Measurements from ENCODE around the gene ADAMTSL1.
A peak's percentile ranks its signal among the peaks of the same experiment; 100 is the strongest.

ADAMTSL1 gene

GRCh38 chr9:18566121-18566520, 92.2 kb downstream of the ADAMTSL1 start:
- no peak for DNase-seq

DNA sequence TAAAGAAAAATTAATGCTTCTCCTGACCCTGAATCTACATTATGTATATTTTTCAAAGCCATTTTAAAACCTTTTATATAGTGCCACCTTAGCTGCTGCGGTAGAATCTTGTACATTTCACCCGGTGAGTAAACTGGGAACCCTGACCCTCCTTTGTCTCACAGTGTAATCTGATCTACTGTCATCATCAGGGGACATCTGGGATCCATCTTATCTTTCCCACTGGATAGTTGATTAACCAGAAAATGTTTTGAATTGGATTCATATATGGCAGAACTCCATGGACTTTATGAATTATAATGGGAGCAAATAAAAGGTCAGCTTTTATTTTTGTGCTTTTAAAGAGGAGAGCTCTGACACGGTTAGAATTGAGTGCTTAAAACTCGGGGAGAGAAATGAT, 95.0 kb downstream of the ADAMTSL1 start:
- DNase-seq: peak; percentile 84

DNA sequence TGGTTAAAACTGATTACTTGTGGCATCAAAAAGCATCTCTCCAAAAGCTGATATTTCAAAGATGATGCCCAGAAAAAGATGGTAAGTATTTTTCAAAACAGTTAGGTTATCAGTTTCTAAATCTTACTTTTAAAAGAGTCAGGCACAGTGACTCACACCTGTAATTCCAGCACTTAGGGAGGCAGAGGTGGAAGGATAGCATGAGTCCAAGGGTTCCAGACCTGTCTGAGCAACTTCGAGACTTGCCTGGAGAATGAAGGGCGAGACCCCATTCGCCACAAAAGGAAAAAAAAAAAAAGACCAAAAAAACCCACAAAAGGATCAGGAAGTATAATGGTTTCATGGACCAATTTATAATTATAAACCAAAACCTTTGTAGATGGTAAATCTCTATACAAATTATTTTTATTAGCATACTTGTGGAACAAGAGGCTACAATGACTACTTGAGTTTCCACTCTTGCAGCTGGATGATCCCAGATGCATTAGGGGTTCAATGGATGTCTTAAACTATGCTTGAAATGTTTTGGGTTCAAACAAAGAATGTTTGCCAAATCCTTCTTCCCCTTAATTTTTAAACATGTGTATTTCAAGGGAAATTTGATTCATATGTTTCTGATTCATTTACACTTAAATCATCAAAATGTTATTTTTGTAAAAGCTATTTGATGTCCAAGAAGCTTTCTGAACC, 96.1 kb downstream of the ADAMTSL1 start:
- DNase-seq: no peak

GRCh38 chr9:18573021-18573556, 99.1 kb downstream of the ADAMTSL1 start:
- DNase-seq: no peak

- no peak for DNase-seq
These were observed 101.7 kb downstream of the ADAMTSL1 start for GRCh38 chr9:18575686-18576085.

DNA sequence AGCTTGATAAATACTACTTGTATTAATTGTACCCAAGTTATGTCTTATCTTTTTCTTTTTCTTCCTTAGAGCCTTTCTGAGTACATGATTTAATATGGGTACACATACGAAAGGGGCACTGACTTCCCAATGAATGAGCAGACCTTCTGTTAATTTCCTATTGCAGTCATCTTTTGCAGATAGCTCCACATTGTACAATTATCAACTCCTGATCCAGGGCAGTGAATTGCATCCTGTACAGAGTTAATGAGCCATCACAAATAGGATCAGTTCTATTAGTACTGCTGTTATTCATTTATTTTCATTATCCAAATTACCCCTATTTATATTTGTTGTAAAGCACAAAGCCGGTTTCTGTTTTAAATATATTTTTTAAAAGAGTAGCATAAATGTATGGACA, 105.6 kb downstream of the ADAMTSL1 start:
- DNase-seq: no peak

DNA sequence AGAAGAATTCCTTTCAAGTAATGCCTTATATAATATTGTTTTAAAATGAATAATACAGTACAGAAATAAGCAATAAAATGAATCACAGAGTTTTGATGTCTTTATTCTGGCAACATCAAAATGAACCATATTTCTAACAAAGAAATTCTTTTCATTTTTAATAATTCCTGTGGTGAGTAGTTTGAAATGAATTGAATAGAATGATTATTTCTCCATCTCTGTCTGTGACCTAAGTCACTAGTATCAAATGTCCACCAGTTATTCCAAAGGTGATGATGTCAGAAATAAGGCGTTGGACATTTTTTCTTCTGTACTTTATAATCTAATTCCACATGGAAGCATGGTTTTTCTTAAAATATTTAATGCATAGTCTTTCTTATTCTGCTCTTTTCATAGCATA, 106.2 kb downstream of the ADAMTSL1 start:
- no peak for DNase-seq

DNA sequence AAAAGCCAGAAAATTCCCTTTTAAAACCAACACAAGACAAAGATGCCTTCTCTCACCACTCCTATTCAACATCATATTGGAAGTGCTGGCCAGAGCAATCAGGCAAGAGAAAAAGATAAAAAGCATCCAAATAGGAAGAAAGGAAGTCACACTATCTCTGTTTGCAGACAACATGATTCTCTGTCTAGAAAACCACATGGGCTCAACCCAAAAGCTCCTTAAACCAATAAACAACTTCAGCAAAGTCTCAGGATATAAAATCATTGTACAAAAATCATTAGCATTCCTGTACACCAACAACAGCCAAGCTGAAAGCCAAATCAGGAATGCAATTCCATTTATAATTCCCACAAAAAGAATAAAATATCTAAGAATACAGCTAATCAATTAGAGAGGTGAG, 112.0 kb downstream of the ADAMTSL1 start:
- DNase-seq: no peak

DNA sequence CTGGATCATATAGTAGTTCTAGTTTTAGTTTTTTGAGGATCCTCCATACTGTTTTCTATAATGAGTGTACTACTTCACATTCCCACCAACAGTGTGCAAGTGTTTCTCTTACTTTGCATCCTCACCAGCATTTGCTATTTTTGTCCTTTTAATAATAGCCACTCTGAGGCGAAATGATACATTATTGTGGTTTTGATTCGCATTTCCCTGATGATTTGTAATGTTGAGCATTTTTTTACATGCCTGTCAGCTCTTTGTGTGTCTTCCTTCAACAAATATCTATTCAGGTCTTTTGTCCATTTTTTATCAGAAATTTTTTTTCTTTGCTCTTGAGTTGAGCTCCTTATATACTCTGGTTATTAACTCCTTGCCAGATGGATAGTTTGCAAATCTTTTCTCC, 114.0 kb downstream of the ADAMTSL1 start:
- no peak for DNase-seq

DNA sequence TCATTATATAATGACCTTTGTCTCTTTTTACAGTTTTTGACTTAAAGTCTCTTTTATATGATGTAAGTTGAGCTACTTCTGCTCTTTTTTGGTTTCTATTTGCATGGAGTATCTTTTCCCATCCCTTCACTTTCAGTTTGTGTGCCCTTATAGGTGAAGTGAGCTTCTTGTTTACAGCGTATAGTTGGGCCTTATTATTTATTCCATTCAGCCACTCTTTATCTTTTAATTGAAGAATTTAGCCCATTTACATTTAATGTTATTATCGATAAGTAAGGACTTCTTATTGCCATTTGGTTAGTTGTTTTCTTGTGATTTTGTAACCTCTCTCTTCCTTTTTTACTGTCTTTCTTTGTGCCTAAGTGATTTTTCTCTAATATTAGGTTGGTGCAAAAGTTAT, 117.3 kb downstream of the ADAMTSL1 start:
- DNase-seq: no peak

- DNase-seq: no peak
These were observed 120.9 kb downstream of the ADAMTSL1 start for GRCh38 chr9:18594837-18595236.

DNA sequence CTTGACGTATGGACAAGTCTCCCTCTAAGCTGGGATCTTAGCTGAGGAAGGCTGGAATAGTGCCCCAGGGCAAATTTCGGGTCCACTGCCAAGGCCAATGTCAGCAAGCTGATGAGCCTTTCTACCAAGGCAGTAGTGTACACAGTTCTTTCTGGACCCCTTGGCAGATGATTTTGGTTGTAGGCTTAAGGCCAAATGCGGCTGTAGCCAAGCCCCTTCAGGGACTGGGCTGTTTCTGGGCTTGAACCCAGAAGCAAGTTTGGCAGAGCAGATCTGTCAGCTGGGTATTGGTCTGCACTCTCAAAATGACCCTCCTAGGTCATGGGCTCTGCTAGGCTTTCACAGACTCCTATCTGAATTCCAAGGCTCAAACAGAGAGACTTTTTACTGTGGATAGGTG, 121.6 kb downstream of the ADAMTSL1 start:
- DNase-seq: no peak

DNA sequence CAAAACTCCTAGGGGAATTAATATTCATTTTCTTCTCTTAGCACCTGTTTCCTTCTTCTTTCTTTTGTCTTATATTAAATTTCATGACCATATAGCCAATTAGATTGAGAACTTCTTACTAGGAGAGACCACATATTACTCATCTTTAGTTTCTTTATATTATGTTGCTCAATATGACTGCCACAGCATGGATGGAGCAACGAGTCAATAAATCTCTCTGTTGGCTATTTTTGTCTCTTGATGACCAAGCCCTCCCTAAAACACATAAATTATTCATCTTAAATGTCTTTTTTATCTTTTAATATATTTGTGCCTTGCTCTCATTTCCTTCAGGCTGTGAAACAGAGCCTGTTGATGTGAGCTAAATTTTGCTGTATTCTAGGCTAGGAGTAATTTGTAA, 123.0 kb downstream of the ADAMTSL1 start:
- no peak for DNase-seq

GRCh38 chr9:18598969-18599368, 125.0 kb downstream of the ADAMTSL1 start:
- no peak for DNase-seq

DNA sequence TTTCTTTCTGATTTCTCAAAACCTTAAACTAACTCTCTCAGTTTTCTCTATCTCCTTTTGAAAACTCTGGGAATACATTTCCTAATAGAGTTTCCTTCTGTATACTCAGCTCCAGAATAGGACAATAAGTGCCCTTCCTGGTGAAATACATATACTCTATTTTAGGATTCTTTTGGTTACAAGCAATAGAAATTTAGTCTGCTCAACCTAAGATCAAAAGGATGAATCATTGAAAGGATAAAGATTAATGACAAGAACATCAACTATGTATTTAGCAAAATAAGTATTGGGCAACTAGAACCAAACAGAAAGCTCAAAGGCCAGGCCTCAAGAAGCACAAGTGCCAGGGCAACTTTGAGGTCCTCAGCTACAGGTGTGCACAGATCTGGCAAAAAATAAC, 127.1 kb downstream of the ADAMTSL1 start:
- no peak for DNase-seq

DNA sequence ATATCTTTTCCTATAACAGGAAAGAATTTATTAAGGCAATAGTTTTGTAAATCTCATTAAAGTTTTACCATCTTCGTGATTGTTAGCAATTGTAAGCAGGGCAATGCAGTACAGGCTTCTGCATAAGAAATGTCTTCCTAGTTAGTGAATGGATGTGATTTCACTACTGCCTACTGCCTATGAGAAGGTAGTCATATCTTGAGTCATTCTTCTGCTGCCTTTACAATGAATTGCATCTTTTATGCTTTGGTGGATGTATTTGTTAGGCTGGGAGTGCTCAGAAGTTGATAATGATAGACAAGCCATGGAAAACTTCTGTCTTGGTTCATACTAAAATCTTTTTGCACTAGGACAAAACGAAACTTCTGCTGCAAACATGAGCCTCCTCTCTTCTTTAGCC, 128.0 kb downstream of the ADAMTSL1 start:
- no peak for DNase-seq

DNA sequence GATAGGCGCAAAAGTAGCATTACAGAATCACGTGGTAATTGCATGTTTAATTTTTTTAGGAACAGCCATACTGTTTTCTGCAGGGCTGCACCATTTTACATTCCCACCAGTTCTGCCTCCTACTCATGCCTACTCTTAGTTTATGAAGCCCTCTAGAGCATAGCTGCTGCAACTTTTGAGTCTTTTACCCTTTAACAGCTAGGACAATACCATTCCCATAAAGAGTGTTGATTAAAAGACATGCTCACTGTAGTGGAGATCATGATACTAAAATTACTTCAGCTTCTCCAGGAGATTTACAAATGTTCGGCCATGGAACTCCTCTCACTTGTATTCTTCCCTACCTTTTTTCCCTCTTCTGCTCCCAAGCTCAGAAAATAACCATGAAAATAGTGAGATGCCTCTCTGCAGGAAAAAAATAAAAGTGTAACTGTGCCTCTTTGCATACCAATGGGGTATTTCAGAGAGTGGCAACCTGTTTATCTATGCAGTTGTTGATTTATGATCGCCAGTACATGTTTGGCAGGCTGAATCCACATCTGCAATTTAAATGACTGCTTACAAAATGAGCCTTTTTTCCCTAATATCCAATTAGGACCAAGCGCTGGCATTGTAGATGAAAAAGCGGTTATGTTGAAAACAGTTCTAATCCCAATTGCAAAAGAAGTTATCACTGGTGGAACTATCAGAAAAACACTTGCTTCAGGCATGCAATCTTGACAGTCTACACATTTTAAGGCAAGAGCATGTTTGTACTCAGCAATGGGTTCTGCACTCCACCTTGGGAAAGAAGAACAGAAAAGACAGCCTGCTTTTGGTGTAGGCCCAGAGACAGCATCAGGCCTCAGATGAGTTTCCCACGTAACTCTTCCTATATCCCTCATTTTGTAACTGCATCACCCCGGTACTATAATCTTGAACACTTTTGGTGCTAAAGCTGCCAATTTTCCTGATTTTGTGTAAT, 131.1 kb downstream of the ADAMTSL1 start:
- DNase-seq: no peak

GRCh38 chr9:18605766-18606180, 131.8 kb downstream of the ADAMTSL1 start:
- DNase-seq: peak; percentile 5

- DNase-seq: peak; percentile 6
These were observed 132.3 kb downstream of the ADAMTSL1 start for GRCh38 chr9:18606281-18606680.

DNA sequence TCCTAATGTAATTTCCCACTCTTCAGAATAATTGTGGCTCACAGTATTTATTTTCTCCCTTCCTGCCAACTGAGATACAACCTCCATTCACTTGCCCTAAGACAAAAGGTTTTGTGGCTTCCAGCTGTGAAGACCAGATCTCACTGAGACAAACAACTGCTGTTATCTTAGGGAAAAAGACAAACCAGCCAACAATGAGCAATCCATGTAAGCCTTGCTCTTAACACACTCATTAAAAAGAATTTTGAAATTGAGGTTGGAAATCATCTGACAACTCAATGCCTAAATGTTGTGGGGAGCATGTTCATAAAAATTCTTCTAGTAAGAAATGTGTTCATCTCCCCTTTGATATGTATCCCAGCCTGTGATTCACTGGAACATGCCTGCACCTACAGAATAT, 132.9 kb downstream of the ADAMTSL1 start:
- DNase-seq: peak; percentile 6

DNA sequence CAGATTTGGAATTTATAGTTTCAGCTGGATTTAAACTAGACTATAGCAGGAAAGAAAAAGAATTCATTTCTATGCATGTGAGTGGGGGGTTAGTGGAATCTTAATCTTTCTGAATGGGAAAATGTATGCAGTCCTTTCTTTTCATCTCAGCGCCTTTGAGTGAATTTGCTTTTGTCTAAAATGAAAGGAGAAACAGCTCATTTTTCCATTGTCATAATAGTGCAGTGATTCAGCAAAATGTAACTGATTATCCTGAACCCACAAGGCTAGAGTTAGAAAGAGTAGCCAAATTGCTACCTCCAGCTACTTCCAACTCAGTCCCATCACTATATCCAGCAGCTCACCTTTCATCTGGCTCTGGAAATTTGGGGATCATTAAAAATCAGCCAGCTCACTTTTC, 134.4 kb downstream of the ADAMTSL1 start:
- no peak for DNase-seq

DNA sequence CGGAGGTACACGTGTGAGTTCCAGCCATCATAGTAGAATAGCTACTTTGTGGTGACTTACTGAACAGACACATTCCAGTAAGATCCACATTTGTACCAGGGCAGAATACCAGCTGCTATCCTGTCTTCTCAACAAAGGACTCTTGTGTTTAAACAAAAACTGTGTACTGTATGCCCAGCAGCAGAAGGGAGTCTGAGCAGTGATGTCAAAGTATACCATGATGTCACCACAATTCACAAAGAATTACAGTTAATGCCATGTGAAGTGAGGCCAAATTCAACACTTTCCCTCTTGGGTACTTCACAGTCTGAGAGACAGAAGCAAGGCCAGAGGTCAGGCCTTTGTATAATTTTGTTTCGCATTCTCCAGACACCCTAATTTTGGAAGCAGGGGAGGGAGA, 137.0 kb downstream of the ADAMTSL1 start:
- DNase-seq: no peak

- DNase-seq: peak; percentile 7
These were observed 138.0 kb downstream of the ADAMTSL1 start for GRCh38 chr9:18611971-18612370.

GRCh38 chr9:18614116-18614515, 140.2 kb downstream of the ADAMTSL1 start:
- no peak for DNase-seq
